GM12878 (cell line): Measurements from ENCODE around the gene RUFY3. TPM values are rescaled to one million over a fixed set of nuclear protein-coding genes. Genes with fewer than 3 reads are reported as not detected.

Experiments used
- ATAC-seq: fragments of 200-7000 bp; cut with Tn5 transposase; 3 replicates; pipeline ENCODE4 v1.9.1; 2020; ENCODE audit warnings: mild to moderate bottlenecking, moderate library complexity
- BruUV-seq: library from RNA; stranded (reverse); fragments of 400-500 nt; replicated peaks from 2 replicates; lab custom pipeline; 2021; lab: Mats Ljungman, UMichigan
- CTCF ChIA-PET: fragments of 300-600 bp; sonication (Branson Sonifier 250); formaldehyde crosslinking; extraction: SDS; loops from one replicate; lab custom pipeline; 2021; ENCODE audit warnings: inconsistent platforms; lab: Yijun Ruan, JAX
- POLR2A ChIA-PET: fragments of 350-600 bp; formaldehyde crosslinking; extraction: SDS; loops from one replicate; lab custom pipeline; 2021; ENCODE audit warnings: inconsistent platforms; lab: Charles Lee
- RAD21 ChIA-PET: fragments of 300-600 bp; sonication (Branson Sonifier 250); formaldehyde crosslinking; loops from one replicate; lab custom pipeline; 2023; ENCODE audit warnings: antibody characterized with exemption; ENCODE audit not compliant: unreplicated experiment; lab: Charles Lee
- SMC1A ChIA-PET: fragments of 300-600 bp; sonication (Branson Sonifier 250); formaldehyde crosslinking; loops from one replicate; lab custom pipeline; 2023; ENCODE audit not compliant: unreplicated experiment, uncharacterized antibody; lab: Charles Lee
- DNase-seq: peaks from one replicate; pipeline ENCODE4 v3.0.0-alpha.2; 2011; ENCODE audit warnings: low read depth, low spot score
- FAIRE-seq: peaks from 3 replicates; lab custom pipeline; 2011; peaks lifted over from hg19 to GRCh38; lab: Jason Lieb, UNC
- H2AFZ ChIP-seq: 2 replicates; pipeline ENCODE4 v1.6.0; 2011; ENCODE audit warnings: low read depth, low read length, control low read depth; ENCODE audit not compliant: control insufficient read depth
- H3K27ac ChIP-seq: 2 replicates; pipeline ENCODE4 v1.5.1; 2011; ENCODE audit warnings: control low read depth; ENCODE audit not compliant: control insufficient read depth, insufficient read depth
- H3K27me3 ChIP-seq, 2 experiments: replicated peaks in 1 of 2; 2 replicates each; pipeline versions ENCODE4 v1.6.0 to v1.6.1; 2011; ENCODE audit warnings: low read length in 1 of 2; ENCODE audit not compliant: control insufficient read depth in 2 of 2, insufficient read depth in 2 of 2
- H3K36me3 ChIP-seq, 2 experiments: 2 replicates each; pipeline ENCODE4 v1.5.1; 2011; ENCODE audit warnings: low read length in 1 of 2; ENCODE audit not compliant: control insufficient read depth in 2 of 2, insufficient read depth in 2 of 2
- H3K4me1 ChIP-seq: 2 replicates; pipeline ENCODE4 v1.6.1; 2011; ENCODE audit warnings: mild to moderate bottlenecking, low read length, moderate library complexity, mixed read lengths; ENCODE audit not compliant: control insufficient read depth, insufficient read depth
- H3K4me2 ChIP-seq: 2 replicates; pipeline ENCODE4 v1.6.0; 2011; ENCODE audit warnings: control low read depth; ENCODE audit not compliant: control insufficient read depth, insufficient read depth
- H3K4me3 ChIP-seq: fragments of 200-600 bp; sonication (generic); 2 replicates; pipeline ENCODE4 v1.5.1; 2016
- H3K79me2 ChIP-seq: 2 replicates; pipeline ENCODE4 v1.6.0; 2011; ENCODE audit warnings: low read length; ENCODE audit not compliant: control insufficient read depth, insufficient read depth
- H3K9ac ChIP-seq: 2 replicates; pipeline ENCODE4 v1.8.0; 2011; ENCODE audit warnings: low read length, control low read depth, mixed read lengths; ENCODE audit not compliant: control insufficient read depth, insufficient read depth
- H3K9me3 ChIP-seq: replicated peaks from 3 replicates; pipeline ENCODE4 v1.5.1; 2011; ENCODE audit warnings: mild to moderate bottlenecking, low read length; ENCODE audit not compliant: control insufficient read depth, insufficient read depth
- H4K20me1 ChIP-seq: 2 replicates; pipeline ENCODE4 v1.6.0; 2011; ENCODE audit not compliant: control insufficient read depth, insufficient read depth
- CBX5 ChIP-seq: sonication (generic); IDR thresholded peaks from 2 replicates; pipeline ENCODE4 v1.6.1; 2016; ENCODE audit warnings: low read depth, moderate library complexity, mild to moderate bottlenecking, inconsistent platforms
- CREM ChIP-seq: IDR thresholded peaks from 2 replicates; pipeline ENCODE4 v1.6.1; 2014; ENCODE audit warnings: antibody characterized with exemption, low read depth
- DPF2 ChIP-seq: fragments of 450-650 bp; IDR thresholded peaks from 2 replicates; pipeline ENCODE4 v1.6.1; 2017; ENCODE audit warnings: mild to moderate bottlenecking
- HDAC2 ChIP-seq: fragments of 200-600 bp; sonication (generic); IDR thresholded peaks from 2 replicates; pipeline ENCODE4 v1.6.1; 2017
- IRF3 ChIP-seq: fragments of 450-650 bp; IDR thresholded peaks from 2 replicates; pipeline ENCODE4 v1.6.1; 2014; ENCODE audit warnings: mild to moderate bottlenecking
- IRF4 ChIP-seq: IDR thresholded peaks from 2 replicates; pipeline ENCODE4 v1.6.1; 2011; ENCODE audit warnings: low read depth, low read length
- KAT2A ChIP-seq: conservative IDR thresholded peaks from 2 replicates; pipeline ENCODE4 v1.6.1; 2011; ENCODE audit warnings: low read depth, low read length; ENCODE audit not compliant: control insufficient read depth
- MTA3 ChIP-seq: IDR thresholded peaks from 2 replicates; pipeline ENCODE4 v1.6.1; 2012; ENCODE audit warnings: low read length, inconsistent platforms, borderline replicate concordance
- NBN ChIP-seq: fragments of 450-650 bp; IDR thresholded peaks from 2 replicates; pipeline ENCODE4 v1.6.1; 2016
- NFIC ChIP-seq: IDR thresholded peaks from 2 replicates; pipeline ENCODE4 v1.6.1; 2012; ENCODE audit warnings: low read depth, mild to moderate bottlenecking, inconsistent platforms, low read length, moderate library complexity
- NR2F1 ChIP-seq: fragments of 450-650 bp; conservative IDR thresholded peaks from 2 replicates; pipeline ENCODE4 v1.6.1; 2017; ENCODE audit warnings: mild to moderate bottlenecking
- POU2F2 ChIP-seq: IDR thresholded peaks from 3 replicates; pipeline ENCODE4 v1.6.1; 2011; ENCODE audit warnings: low read depth, mild to moderate bottlenecking, low read length, borderline replicate concordance
- PRDM15 ChIP-seq: fragments of 450-650 bp; formaldehyde crosslinking; IDR thresholded peaks from 2 replicates; pipeline ENCODE4 v1.4.0; 2020; ENCODE audit warnings: mild to moderate bottlenecking, moderate library complexity
- SMAD1 ChIP-seq: fragments of 450-650 bp; IDR thresholded peaks from 2 replicates; pipeline ENCODE4 v1.6.1; 2018; ENCODE audit warnings: mild to moderate bottlenecking, low read depth; ENCODE audit not compliant: partially characterized antibody
- SRF ChIP-seq, 2 experiments: IDR thresholded peaks; 2 replicates each; pipeline ENCODE4 v1.6.1; 2011; ENCODE audit warnings: low read depth in 2 of 2, low read length in 2 of 2, mild to moderate bottlenecking in 1 of 2, moderate library complexity in 1 of 2
- TCF12 ChIP-seq: IDR thresholded peaks from 2 replicates; pipeline ENCODE4 v1.6.1; 2011; ENCODE audit warnings: low read depth, mild to moderate bottlenecking, low read length
- ZBED1 ChIP-seq: IDR thresholded peaks from 2 replicates; pipeline ENCODE4 v1.6.1; 2016; ENCODE audit warnings: borderline replicate concordance
- in situ Hi-C: fragments of 300-500 bp; cut with MboI; formaldehyde crosslinking; loops from 9 replicates; pipeline ENCODE4 v1.14.3; 2018; ENCODE audit warnings: mixed read lengths
- intact Hi-C: fragments of 100-400 bp; cut with micrococcal nuclease; formaldehyde crosslinking; loops from one replicate; pipeline ENCODE4 v1.14.2; 2022; ENCODE audit not compliant: unreplicated experiment
- polyA plus RNA-seq, 11 experiments: library from polyadenylated mRNA; depleted of rRNA in 4 of 11; unstranded in 6 of 11; stranded (reverse) in 5 of 11; fragments of >200 nt; fragmentation: Nextera tagmentation in 4 of 11; fragmentation: Illumina TruSeq in 1 of 11; extraction: Ambion mirVana in 4 of 11; extraction: Trizol in 1 of 11; gene quantifications; 1 replicate in 1 of 11; 2 replicates in 10 of 11; pipeline versions ENCODE4 v1.2.1 to v1.2.3, GENCODE V29; 2011 to 2016; ENCODE audit warnings: inconsistent platforms in 2 of 11, missing spikeins in 2 of 11, low read depth in 1 of 11
- total RNA-seq, 4 experiments: library from RNA; depleted of rRNA in 3 of 4; stranded (reverse); fragments of >200 nt in 3 of 4; fragmentation: Illumina TruSeq in 1 of 4; extraction: Trizol in 1 of 4; gene quantifications; 2 replicates each; pipeline versions ENCODE4 v1.2.1 to v1.2.3, GENCODE V29; 2013 to 2021

RUFY3 gene
- total and polyA plus RNA-seq, 10 of the 15 experiments (the other 5 are each of a cell fraction or from before 2014, with no cell fraction given), result 5.1 to 28.3 (median 13.1) TPM

GRCh38 chr4:70841211-70841610 lies 119.4 kb downstream of the RUFY3 start:
- Histone ChIP-seq H3K27ac (no peak overlapping the region), H3K4me1 (peaks cover 14% of the 10 kb centered on the region), H3K36me3 (no peaks in the 10 kb centered on the region), H3K27me3 (no peaks in the 10 kb centered on the region), H2AFZ (no peak overlapping the region), H3K4me3 (no peak overlapping the region), H3K9me3 (no peaks in the 10 kb centered on the region), H3K9ac (no peak overlapping the region), H3K4me2 (no peak overlapping the region)
- ATAC-seq (no peak), DNase-seq (no peak), FAIRE-seq (no peak)
- in situ Hi-C loops (loop anchor here (5.0 kb wide), 1 partner anchor 151 kb away; the partner anchor contains the start of gene DCK), intact Hi-C loops (loop anchor here (2.0 kb wide), 1 partner anchor 62 kb away; the partner anchor contains the start of gene MOB1B)
- CTCF ChIA-PET, result no interaction called here
- SMC1A ChIA-PET, result no interaction called here
- RAD21 ChIA-PET, result interaction anchor here (1.8 kb wide), 1 partner anchor 169 kb away, joined by 4 read pairs; no protein-coding TSS in a partner anchor
- POLR2A ChIA-PET, result interaction anchor here (0.7 kb wide), 1 partner anchor 64 kb away, joined by 3 read pairs; no protein-coding TSS in a partner anchor
- no TSS peak for BruUV-seq
- TF ChIP-seq NBN (no peak), POU2F2 (no peak), SRF (IDR thresholded peaks at IDR 0.05; ENCODE audit: low read depth in 2 of 2, low read length in 2 of 2) (no peak), IRF3 (no peak), NFIC (no peak), CREM (no peak), ZBED1 (no peak), MTA3 (no peak), IRF4 (no peak), HDAC2 (no peak), TCF12 (no peak), CBX5 (no peak), KAT2A (no peak), SMAD1 (no peak), NR2F1 (no peak), PRDM15 (no peak), DPF2 (no peak)
- TF ChIP-seq, all 136 proteins: peak for 0
- Histone ChIP-seq H4K20me1 (no peaks in the 10 kb centered on the region), H3K79me2 (peaks cover 32% of the 10 kb centered on the region)
